ENCODE measurements around the gene ZCCHC17. TPM values are rescaled to one million over a fixed set of nuclear protein-coding genes. Genes with fewer than 3 reads are reported as not detected.

The ZCCHC17 gene
- total RNA-seq, 1 donor from 2014 or later, result 55.0 TPM

DNA sequence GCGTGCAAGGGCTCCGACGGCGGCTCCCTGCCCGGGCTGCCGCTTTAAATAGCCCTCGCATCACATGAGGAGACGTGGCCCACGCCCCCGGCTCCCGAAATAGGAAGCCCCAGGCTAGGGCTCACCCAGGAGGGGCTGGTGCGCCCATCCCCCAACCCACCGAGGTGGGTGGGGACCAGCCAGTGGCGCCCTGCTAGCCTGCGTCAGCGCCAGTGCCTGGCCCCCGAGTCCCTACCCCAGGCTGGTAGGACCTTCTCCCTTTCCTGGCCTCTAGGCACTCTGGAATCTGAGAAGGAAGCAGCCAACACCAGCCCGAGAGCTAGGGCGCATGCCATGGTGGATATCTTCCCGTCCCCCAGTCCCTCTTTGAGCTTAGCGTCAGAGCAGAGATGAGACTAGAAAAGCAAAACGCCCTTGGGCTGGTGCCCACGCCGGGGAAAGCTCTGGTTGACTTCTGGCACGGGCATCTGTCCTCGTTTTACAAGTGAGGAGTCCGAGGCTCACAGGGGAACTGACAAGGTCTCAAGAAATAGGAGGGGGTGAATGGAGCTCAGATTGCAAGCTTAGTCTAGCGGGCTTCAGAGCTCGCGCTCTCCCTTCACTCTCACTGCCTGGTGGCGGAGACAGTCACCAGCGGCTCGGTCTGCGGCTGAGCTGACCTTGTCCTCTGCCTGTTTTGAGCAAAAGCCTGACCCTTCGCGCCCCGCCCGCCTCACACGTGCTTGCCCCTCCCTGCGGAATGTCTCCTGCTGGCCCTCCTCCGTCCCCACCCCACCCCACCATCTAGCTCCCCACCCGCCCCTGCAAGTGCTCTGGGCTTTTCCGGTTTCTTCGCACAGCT lies 76.4 kb downstream of the ZCCHC17 start, which contains the start of gene FABP3:
Gene FABP3 (minus strand): TSS at position 21 of the 841 bp plus-strand sequence. CDS start 62 bp downstream, outside the sequence.
- peaks cover 1% of the 10 kb centered on the region for H3K36me3 Mint-ChIP-seq
- DNase-seq (ENCODE audit: low spot score), result peak; percentile 91
- peaks cover 4% of the 10 kb centered on the region for H4K20me1 ChIP-seq (ENCODE audit: low read depth)
- peaks cover 24% of the 10 kb centered on the region for H3K4me1 ChIP-seq
- H3K4me3 Mint-ChIP-seq, result peak within 1 kb of the TSS; percentile 83
- H3K27ac ChIP-seq, result no peak within 1 kb of the TSS
- peak within 1 kb of the TSS; percentile 83 for H3K4me2 ChIP-seq
- no peaks in the 10 kb centered on the region for H3K79me2 ChIP-seq (ENCODE audit: low read depth)
- no peaks in the 10 kb centered on the region for H3K9me3 Mint-ChIP-seq
- peaks cover 28% of the 10 kb centered on the region for H3F3A ChIP-seq (ENCODE audit: low read depth)
- H3K9me3 ChIP-seq (ENCODE audit: low read depth), result no peaks in the 10 kb centered on the region
- H3K36me3 ChIP-seq, result no peaks in the 10 kb centered on the region
- no peak for TF ChIP-seq CTCF (IDR thresholded peaks at IDR 0.05)
- no peak for TF ChIP-seq EZH2phosphoT487 (IDR thresholded peaks at IDR 0.05)
- no peak for TF ChIP-seq EZH2 (IDR thresholded peaks at IDR 0.05)
- H3K27ac Mint-ChIP-seq, result peak within 1 kb of the TSS; percentile 96
- peak within 1 kb of the TSS; percentile 55 for H3K4me3 ChIP-seq
- H2AFZ ChIP-seq (replicated peaks), result peak within 1 kb of the TSS; percentile 86
- H3K9ac ChIP-seq, result no peak within 1 kb of the TSS
- peaks cover 2% of the 10 kb centered on the region for H3K27me3 Mint-ChIP-seq (ENCODE audit: insufficient read depth, low read depth)
- peaks cover 49% of the 10 kb centered on the region for H3K4me1 Mint-ChIP-seq
- H3K27me3 ChIP-seq, result peaks cover 11% of the 10 kb centered on the region

DNA sequence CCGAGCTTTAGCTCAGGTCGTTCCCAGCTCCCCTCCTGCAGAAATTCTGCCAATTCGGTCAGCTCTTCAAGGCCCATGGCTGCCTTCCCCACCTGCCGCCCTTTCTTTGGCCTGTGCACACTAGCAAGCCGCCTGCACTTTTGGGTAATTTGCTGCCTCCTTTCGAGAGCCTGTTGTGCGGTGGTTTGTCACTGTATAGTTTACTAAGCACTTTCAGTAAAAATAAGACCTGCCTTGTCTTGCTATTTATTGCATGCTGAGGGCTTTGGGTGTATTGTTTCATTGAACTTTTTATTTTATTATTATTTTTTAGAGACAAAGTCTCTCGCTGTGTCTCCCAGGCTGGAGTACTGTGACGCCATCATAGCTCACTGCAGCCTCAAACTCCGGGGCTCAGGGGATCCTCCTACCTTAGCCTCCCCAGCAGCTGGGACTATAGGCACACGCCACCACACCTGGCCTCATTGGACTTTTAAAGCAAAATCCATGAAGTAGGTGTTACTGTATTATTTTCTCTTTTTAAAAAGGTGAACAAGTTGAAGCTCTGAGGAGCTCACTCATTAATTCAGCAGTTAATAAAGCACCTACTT lies 77.2 kb downstream of the ZCCHC17 start:
- Histone ChIP-seq H3K27ac (no peak overlapping the region), H3K79me2 (ENCODE audit: low read depth) (no peaks in the 10 kb centered on the region), H3K27me3 (peaks cover 11% of the 10 kb centered on the region), H3K9ac (no peak overlapping the region), H3K4me3 (peak overlapping the region; percentile 55), H2AFZ (replicated peaks) (peak overlapping the region; percentile 61), H3K9me3 (ENCODE audit: low read depth) (no peaks in the 10 kb centered on the region), H3K4me1 (peaks cover 24% of the 10 kb centered on the region), H3K36me3 (no peaks in the 10 kb centered on the region), H4K20me1 (ENCODE audit: low read depth) (peaks cover 4% of the 10 kb centered on the region), H3K4me2 (peak overlapping the region; percentile 83), H3F3A (ENCODE audit: low read depth) (peaks cover 28% of the 10 kb centered on the region)
- Mint-ChIP-seq H3K4me3 (peak overlapping the region; percentile 83), H3K36me3 (peaks cover 1% of the 10 kb centered on the region), H3K9me3 (no peaks in the 10 kb centered on the region), H3K27ac (peak overlapping the region; percentile 96), H3K27me3 (ENCODE audit: insufficient read depth, low read depth) (peaks cover 2% of the 10 kb centered on the region), H3K4me1 (peaks cover 49% of the 10 kb centered on the region)
- TF ChIP-seq CTCF (IDR thresholded peaks at IDR 0.05), result no peak
- no peak for DNase-seq (ENCODE audit: low spot score)

GRCh38 chr1:31374511-31375196 lies 77.8 kb downstream of the ZCCHC17 start:
- Mint-ChIP-seq H3K9me3 (no peaks in the 10 kb centered on the region), H3K27ac (peak overlapping the region; percentile 31), H3K36me3 (no peaks in the 10 kb centered on the region), H3K4me1 (peaks cover 49% of the 10 kb centered on the region), H3K27me3 (ENCODE audit: insufficient read depth, low read depth) (peaks cover 2% of the 10 kb centered on the region), H3K4me3 (peak overlapping the region; percentile 24)
- Histone ChIP-seq H3K36me3 (no peaks in the 10 kb centered on the region), H3K4me2 (no peak overlapping the region), H4K20me1 (ENCODE audit: low read depth) (peaks cover 4% of the 10 kb centered on the region), H3K9ac (no peak overlapping the region), H2AFZ (replicated peaks) (no peak overlapping the region), H3K27me3 (peaks cover 11% of the 10 kb centered on the region), H3K27ac (no peak overlapping the region), H3K9me3 (ENCODE audit: low read depth) (no peaks in the 10 kb centered on the region), H3F3A (ENCODE audit: low read depth) (peaks cover 28% of the 10 kb centered on the region), H3K4me1 (peaks cover 24% of the 10 kb centered on the region), H3K4me3 (no peak overlapping the region), H3K79me2 (ENCODE audit: low read depth) (no peaks in the 10 kb centered on the region)
- no peak for DNase-seq (ENCODE audit: low spot score)
- TF ChIP-seq EZH2 (IDR thresholded peaks at IDR 0.05) (no peak), EZH2phosphoT487 (IDR thresholded peaks at IDR 0.05) (no peak), CTCF (IDR thresholded peaks at IDR 0.05) (no peak)
